ENCODE measurements around the gene NRSN2.
A peak's percentile ranks its signal among the peaks of the same experiment; 100 is the strongest.

NRSN2 gene

DNA sequence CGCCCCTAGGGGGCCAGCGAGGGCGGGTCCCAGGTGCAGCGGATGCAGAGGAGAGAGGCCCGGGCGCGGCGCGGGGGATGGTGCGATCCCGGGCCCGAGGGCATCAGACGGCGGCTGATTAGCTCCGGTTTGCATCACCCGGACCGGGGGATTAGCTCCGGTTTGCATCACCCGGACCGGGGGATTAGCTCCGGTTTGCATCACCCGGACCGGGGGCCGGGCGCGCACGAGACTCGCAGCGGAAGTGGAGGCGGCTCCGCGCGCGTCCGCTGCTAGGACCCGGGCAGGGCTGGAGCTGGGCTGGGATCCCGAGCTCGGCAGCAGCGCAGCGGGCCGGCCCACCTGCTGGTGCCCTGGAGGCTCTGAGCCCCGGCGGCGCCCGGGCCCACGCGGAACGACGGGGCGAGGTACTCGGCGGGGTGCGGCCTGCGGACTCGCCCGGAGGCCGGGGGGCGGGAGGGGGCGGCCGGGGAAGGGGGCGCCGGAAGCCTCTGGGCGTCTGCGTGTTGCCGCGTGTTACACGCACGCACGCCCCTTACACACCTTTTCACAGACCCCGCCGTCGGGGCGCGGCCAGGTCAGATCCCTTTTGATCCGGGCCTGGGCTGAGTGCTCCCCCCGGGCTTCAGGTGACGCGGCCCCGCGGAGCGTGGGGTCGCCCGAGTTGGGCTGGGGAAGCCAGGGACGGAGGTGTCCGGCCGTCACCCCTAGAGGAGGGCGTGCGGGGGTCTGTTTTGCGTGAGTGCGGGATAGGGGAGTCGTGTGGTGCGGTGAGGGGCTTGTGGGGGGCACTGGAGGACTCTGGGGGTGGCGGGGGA lies 34.1 kb downstream of the NRSN2 start:
- TF ChIP-seq, protein P1, sequence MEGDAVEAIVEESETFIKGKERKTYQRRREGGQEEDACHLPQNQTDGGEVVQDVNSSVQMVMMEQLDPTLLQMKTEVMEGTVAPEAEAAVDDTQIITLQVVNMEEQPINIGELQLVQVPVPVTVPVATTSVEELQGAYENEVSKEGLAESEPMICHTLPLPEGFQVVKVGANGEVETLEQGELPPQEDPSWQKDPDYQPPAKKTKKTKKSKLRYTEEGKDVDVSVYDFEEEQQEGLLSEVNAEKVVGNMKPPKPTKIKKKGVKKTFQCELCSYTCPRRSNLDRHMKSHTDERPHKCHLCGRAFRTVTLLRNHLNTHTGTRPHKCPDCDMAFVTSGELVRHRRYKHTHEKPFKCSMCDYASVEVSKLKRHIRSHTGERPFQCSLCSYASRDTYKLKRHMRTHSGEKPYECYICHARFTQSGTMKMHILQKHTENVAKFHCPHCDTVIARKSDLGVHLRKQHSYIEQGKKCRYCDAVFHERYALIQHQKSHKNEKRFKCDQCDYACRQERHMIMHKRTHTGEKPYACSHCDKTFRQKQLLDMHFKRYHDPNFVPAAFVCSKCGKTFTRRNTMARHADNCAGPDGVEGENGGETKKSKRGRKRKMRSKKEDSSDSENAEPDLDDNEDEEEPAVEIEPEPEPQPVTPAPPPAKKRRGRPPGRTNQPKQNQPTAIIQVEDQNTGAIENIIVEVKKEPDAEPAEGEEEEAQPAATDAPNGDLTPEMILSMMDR (conservative IDR thresholded peaks at IDR 0.05; ENCODE audit: low read length), result no peak; the same call in 1 of the 2 replicates
- no peak for TF ChIP-seq EZH2phosphoT487 (IDR thresholded peaks at IDR 0.05; ENCODE audit: borderline replicate concordance)
- peak overlapping the region; percentile 93 for H3K4me3 ChIP-seq (ENCODE audit: low read length, poor library complexity, severe bottlenecking)
- H3K27me3 ChIP-seq (ENCODE audit: insufficient read depth, low read length, poor library complexity, severe bottlenecking), result no peaks in the 10 kb centered on the region
- H4K20me1 ChIP-seq (ENCODE audit: insufficient read depth, low read length, poor library complexity, severe bottlenecking), result peaks cover 8% of the 10 kb centered on the region
- H2AFZ ChIP-seq (ENCODE audit: low read length), result peak overlapping the region; percentile 91
- peak overlapping the region; percentile 96 for H3K9ac ChIP-seq (ENCODE audit: low read depth, low read length, poor library complexity, severe bottlenecking)
- no peaks in the 10 kb centered on the region for H3K36me3 ChIP-seq (ENCODE audit: insufficient read depth, low read length)
- peak overlapping the region; percentile 73 for H3K4me2 ChIP-seq (ENCODE audit: low read depth, low read length, poor library complexity, severe bottlenecking)
- H3K9me3 ChIP-seq (ENCODE audit: insufficient read depth, low read depth, low read length), result no peaks in the 10 kb centered on the region
- no peaks in the 10 kb centered on the region for H3K9me2 ChIP-seq (replicated peaks; ENCODE audit: low read depth, low read length)
- peaks cover 7% of the 10 kb centered on the region; the same call in 1 of the 2 replicates for H3F3A ChIP-seq (ENCODE audit: low read depth)
- H3K79me2 ChIP-seq (ENCODE audit: insufficient read depth, low read length), result peaks cover 16% of the 10 kb centered on the region
- peaks cover 27% of the 10 kb centered on the region for H3K4me1 ChIP-seq (ENCODE audit: insufficient read depth, low read length, poor library complexity, severe bottlenecking)

DNA sequence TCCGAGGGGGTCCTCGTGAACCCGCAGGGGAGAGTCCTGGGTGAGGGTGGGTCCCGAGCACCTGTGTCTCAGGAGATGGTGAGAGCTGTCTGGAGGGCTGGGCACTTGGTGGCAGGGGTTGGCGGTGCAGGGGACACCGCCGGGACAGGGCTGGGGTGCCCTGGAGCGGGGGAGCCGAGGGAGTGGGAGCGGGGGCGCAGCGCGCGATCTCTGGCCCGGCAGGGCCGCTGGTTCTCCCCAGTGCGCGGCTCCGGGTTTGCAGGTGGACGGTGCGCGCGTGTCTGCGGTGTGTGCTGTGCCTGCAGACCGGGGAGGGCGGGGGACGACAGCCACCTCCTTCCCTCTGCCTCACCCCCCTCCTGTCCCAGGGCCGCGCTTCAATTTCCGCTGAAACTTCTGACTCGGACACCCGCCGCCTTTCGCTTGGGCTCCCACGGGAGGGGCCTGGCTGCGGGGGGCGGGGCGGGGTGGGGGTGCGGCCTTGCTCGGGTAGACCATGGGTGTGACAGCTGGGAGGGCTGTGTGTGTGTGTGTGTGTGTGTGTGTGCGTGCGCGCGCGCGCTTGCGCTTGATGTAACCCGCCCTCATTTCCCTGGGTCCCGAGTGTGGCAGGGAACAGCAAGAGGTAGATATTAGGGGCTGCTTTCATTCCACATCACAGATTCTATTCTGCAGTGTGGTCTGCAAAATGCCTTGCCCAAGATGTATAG lies 34.8 kb downstream of the NRSN2 start:
- Histone ChIP-seq H2AFZ (ENCODE audit: low read length) (peak overlapping the region; percentile 91), H3K9me2 (replicated peaks; ENCODE audit: low read depth, low read length) (no peaks in the 10 kb centered on the region), H4K20me1 (ENCODE audit: insufficient read depth, low read length, poor library complexity, severe bottlenecking) (peaks cover 8% of the 10 kb centered on the region), H3K4me1 (ENCODE audit: insufficient read depth, low read length, poor library complexity, severe bottlenecking) (peaks cover 27% of the 10 kb centered on the region), H3K4me3 (ENCODE audit: low read length, poor library complexity, severe bottlenecking) (peak overlapping the region; percentile 93), H3K4me2 (ENCODE audit: low read depth, low read length, poor library complexity, severe bottlenecking) (peak overlapping the region; percentile 73), H3K79me2 (ENCODE audit: insufficient read depth, low read length) (peaks cover 20% of the 10 kb centered on the region), H3F3A (ENCODE audit: low read depth) (peaks cover 7% of the 10 kb centered on the region; the same call in 1 of the 2 replicates), H3K9me3 (ENCODE audit: insufficient read depth, low read depth, low read length) (no peaks in the 10 kb centered on the region), H3K9ac (ENCODE audit: low read depth, low read length, poor library complexity, severe bottlenecking) (peak overlapping the region; percentile 96), H3K36me3 (ENCODE audit: insufficient read depth, low read length) (no peaks in the 10 kb centered on the region), H3K27me3 (ENCODE audit: insufficient read depth, low read length, poor library complexity, severe bottlenecking) (no peaks in the 10 kb centered on the region)
- TF ChIP-seq, protein P1 (conservative IDR thresholded peaks at IDR 0.05; ENCODE audit: low read length), result no peak
- no peak for TF ChIP-seq EZH2phosphoT487 (IDR thresholded peaks at IDR 0.05; ENCODE audit: borderline replicate concordance)

DNA sequence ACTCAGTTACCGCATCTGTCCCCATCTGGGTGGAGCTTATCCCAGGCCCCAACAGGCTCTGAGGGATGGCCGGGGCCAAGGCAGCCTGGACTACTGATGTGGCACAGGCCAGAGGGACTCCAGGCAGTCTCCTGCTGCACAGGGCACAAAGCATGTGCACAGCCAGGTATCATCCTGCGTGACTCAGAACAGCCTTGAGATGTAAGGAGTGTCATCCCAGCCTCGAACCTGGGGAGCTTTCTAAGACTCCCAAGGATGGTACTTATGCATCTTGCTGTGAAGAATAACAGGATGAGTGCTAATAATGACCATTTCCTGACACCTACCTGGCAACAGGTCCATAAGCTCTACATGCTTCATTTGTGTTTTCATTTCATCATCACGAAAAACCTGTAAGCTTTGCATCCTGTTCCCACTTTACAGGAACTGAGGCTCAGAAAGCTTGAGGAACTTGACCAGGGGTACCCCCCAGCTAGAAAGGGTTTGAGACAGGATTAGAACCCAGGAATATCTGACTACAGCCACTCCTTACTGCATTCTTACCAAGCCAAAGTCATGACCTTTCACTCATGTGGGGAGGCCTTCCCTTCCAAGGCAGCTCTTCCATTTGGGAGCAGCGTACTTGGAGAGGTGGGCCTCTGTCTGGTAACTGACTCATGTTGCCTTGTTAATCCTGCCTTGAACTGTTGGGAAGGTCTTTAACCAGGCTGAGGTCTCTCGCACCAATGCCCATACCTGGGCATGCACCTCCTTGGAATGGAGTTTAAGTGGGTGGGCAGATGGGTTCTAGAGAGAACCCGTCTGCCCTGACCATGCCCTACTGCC lies 35.6 kb downstream of the NRSN2 start:
- Histone ChIP-seq H3K4me2 (ENCODE audit: low read depth, low read length, poor library complexity, severe bottlenecking) (peak overlapping the region; percentile 73), H3K9me2 (replicated peaks; ENCODE audit: low read depth, low read length) (no peaks in the 10 kb centered on the region), H2AFZ (ENCODE audit: low read length) (no peak overlapping the region), H3K9ac (ENCODE audit: low read depth, low read length, poor library complexity, severe bottlenecking) (peak overlapping the region; percentile 25), H3K36me3 (ENCODE audit: insufficient read depth, low read length) (no peaks in the 10 kb centered on the region), H4K20me1 (ENCODE audit: insufficient read depth, low read length, poor library complexity, severe bottlenecking) (peaks cover 10% of the 10 kb centered on the region), H3K79me2 (ENCODE audit: insufficient read depth, low read length) (peaks cover 20% of the 10 kb centered on the region), H3K4me1 (ENCODE audit: insufficient read depth, low read length, poor library complexity, severe bottlenecking) (peaks cover 27% of the 10 kb centered on the region), H3F3A (ENCODE audit: low read depth) (peaks cover 7% of the 10 kb centered on the region; the same call in 1 of the 2 replicates), H3K4me3 (ENCODE audit: low read length, poor library complexity, severe bottlenecking) (peak overlapping the region; percentile 93), H3K27me3 (ENCODE audit: insufficient read depth, low read length, poor library complexity, severe bottlenecking) (no peaks in the 10 kb centered on the region), H3K9me3 (ENCODE audit: insufficient read depth, low read depth, low read length) (no peaks in the 10 kb centered on the region)
- TF ChIP-seq EZH2phosphoT487 (IDR thresholded peaks at IDR 0.05; ENCODE audit: borderline replicate concordance), result no peak
- TF ChIP-seq, protein P1 (conservative IDR thresholded peaks at IDR 0.05; ENCODE audit: low read length), result no peak

All from Loucy (cell line).